ENCODE measurements around the gene MROH2A.

DNA sequence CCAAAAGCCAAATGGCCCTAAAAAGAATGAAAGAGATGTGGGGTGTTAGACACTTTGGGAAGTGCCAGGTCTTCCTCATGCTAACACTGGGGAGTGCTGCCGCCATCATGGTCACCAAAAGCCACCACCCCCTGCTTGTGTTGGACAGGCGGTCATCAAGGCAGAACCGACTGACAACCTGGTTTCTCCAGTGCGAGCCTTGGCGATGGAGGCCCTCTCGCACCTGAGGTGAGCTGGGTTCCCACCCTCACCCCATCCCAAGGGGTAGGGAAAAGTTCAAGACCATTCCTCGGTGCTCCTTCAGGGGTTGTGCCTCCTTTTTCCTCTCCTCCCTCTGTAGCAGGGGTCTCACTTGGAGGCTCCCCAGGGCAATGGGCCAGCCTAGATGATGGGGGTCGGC is 33.6 kb downstream of the MROH2A start:
- no peak for TF ChIP-seq POLR2A (IDR thresholded peaks at IDR 0.05)
- TF ChIP-seq, protein P1, sequence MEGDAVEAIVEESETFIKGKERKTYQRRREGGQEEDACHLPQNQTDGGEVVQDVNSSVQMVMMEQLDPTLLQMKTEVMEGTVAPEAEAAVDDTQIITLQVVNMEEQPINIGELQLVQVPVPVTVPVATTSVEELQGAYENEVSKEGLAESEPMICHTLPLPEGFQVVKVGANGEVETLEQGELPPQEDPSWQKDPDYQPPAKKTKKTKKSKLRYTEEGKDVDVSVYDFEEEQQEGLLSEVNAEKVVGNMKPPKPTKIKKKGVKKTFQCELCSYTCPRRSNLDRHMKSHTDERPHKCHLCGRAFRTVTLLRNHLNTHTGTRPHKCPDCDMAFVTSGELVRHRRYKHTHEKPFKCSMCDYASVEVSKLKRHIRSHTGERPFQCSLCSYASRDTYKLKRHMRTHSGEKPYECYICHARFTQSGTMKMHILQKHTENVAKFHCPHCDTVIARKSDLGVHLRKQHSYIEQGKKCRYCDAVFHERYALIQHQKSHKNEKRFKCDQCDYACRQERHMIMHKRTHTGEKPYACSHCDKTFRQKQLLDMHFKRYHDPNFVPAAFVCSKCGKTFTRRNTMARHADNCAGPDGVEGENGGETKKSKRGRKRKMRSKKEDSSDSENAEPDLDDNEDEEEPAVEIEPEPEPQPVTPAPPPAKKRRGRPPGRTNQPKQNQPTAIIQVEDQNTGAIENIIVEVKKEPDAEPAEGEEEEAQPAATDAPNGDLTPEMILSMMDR (IDR thresholded peaks at IDR 0.05): no peak

All from stomach (tissue), 4 donors.